Esophagus squamous epithelium (tissue), 5 donors: ENCODE results near the gene FHIT. TPM values are rescaled to one million over a fixed set of nuclear protein-coding genes. Genes with fewer than 3 reads are reported as not detected.

ENCODE experiments used
- DNase-seq: peaks from one replicate; lab custom pipeline; 2025; lab: John Stamatoyannopoulos, UW
- H3K27ac ChIP-seq, 4 donors: fragments of 200-600 bp; sonication (generic); one replicate each; pipeline ENCODE4 v1.5.1; 2016 to 2019; ENCODE audit warnings: mild to moderate bottlenecking in 1 of 4
- H3K27me3 ChIP-seq, 4 donors: fragments of 200-600 bp; sonication (generic); 1 replicate in 3 of 4; 2 replicates in 1 of 4; pipeline versions ENCODE4 v1.5.1 to v1.6.0; 2017 to 2021; ENCODE audit warnings: antibody characterized with exemption in 1 of 4
- H3K36me3 ChIP-seq, 3 donors: fragments of 200-600 bp; sonication (generic); one replicate each; pipeline ENCODE4 v1.5.1; 2016 to 2019
- H3K4me1 ChIP-seq, 3 donors: fragments of 200-600 bp; sonication (generic); one replicate each; pipeline ENCODE4 v1.5.1; 2017 to 2019
- H3K4me3 ChIP-seq, 4 donors: fragments of 200-600 bp; sonication (generic); 1 replicate in 3 of 4; 2 replicates in 1 of 4; pipeline ENCODE4 v1.5.1; 2016 to 2019; ENCODE audit warnings: mild to moderate bottlenecking in 2 of 4, moderate library complexity in 1 of 4
- H3K9me3 ChIP-seq, 3 donors: fragments of 200-600 bp; sonication (generic); one replicate each; pipeline ENCODE4 v1.5.1; 2016 to 2019
- CTCF ChIP-seq, 6 experiments: fragments of 450-650 bp in 4 of 6; fragments of 200-600 bp in 2 of 6; sonication (generic) in 2 of 6; IDR thresholded peaks; one replicate each; pipeline ENCODE4 v1.5.1; 2016 to 2019; ENCODE audit warnings: antibody characterized with exemption in 6 of 6, mild to moderate bottlenecking in 4 of 6, moderate library complexity in 4 of 6
- POLR2A ChIP-seq, 4 donors: fragments of 450-650 bp; IDR thresholded peaks; one replicate each; pipeline ENCODE4 v1.6.1; 2017; ENCODE audit warnings: antibody characterized with exemption in 4 of 4, mild to moderate bottlenecking in 4 of 4, moderate library complexity in 3 of 4
- WGBS, 2 donors: methylation state at CpG; one replicate each; pipeline ENCODE4 v1.1.5; 2018; 5-methylcytosine and 5-hydroxymethylcytosine counted together
- intact Hi-C: fragments of 100-400 bp; cut with DNase I; formaldehyde crosslinking; loops from one replicate; pipeline ENCODE4 v1.15.0; 2022
- total RNA-seq, 4 donors: library from RNA; depleted of rRNA; stranded (reverse); fragments of >200 nt; gene quantifications; one replicate each; pipeline ENCODE4 v1.1.0, GENCODE V29; 2016
- donor health status: DM: yes; HTN: yes; CAD: no.

FHIT gene
- total RNA-seq, 4 donors from 2014 or later = 0.64 to 5.7 (median 3.1) TPM

- H3K27ac ChIP-seq = no peak overlapping the region
- no peaks in the 10 kb centered on the region for H3K9me3 ChIP-seq
- no peak overlapping the region for H3K4me3 ChIP-seq
- 92 to 95% methylated on average over 3 of the region's 3 CpGs for WGBS, 2 donors
- no peaks in the 10 kb centered on the region for H3K4me1 ChIP-seq
- no peaks in the 10 kb centered on the region for H3K27me3 ChIP-seq
- no peaks in the 10 kb centered on the region for H3K36me3 ChIP-seq
- TF ChIP-seq CTCF (IDR thresholded peaks at IDR 0.05) (no peak), POLR2A (IDR thresholded peaks at IDR 0.05) (no peak)
- no peak for DNase-seq
- intact Hi-C loops = no loop called here
These were observed 1066.1 kb downstream of the FHIT start for GRCh38 chr3:60185161-60185560.

DNA sequence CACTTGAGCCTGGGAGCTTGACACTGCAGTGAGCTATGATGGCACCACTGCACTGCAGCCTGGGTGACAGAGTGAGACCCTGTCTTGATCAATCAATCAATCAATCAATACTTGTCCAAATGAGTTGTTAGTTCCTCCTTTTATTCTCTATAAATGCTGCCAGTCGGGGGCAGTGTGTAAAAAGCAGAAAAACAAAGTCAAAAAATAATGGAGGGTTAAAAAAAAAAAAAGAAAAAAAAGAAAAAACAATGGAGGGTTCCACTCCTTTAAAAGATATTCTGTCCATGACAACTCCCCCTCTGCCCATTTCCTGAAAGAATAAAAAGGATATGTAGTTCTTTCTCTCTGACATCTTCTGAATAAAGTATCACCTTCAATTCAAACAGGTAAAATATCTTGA is 1068.6 kb downstream of the FHIT start:
- H3K9me3 ChIP-seq = no peaks in the 10 kb centered on the region
- WGBS, 2 donors = 50 to 64% methylated on average over 1 of the region's 1 CpG
- TF ChIP-seq POLR2A (IDR thresholded peaks at IDR 0.05) (no peak), CTCF (IDR thresholded peaks at IDR 0.05) (no peak)
- H3K4me3 ChIP-seq = no peak overlapping the region
- DNase-seq = no peak
- intact Hi-C loops = no loop called here
- no peaks in the 10 kb centered on the region for H3K27me3 ChIP-seq
- H3K4me1 ChIP-seq = no peaks in the 10 kb centered on the region
- no peaks in the 10 kb centered on the region for H3K36me3 ChIP-seq
- no peak overlapping the region for H3K27ac ChIP-seq

DNA sequence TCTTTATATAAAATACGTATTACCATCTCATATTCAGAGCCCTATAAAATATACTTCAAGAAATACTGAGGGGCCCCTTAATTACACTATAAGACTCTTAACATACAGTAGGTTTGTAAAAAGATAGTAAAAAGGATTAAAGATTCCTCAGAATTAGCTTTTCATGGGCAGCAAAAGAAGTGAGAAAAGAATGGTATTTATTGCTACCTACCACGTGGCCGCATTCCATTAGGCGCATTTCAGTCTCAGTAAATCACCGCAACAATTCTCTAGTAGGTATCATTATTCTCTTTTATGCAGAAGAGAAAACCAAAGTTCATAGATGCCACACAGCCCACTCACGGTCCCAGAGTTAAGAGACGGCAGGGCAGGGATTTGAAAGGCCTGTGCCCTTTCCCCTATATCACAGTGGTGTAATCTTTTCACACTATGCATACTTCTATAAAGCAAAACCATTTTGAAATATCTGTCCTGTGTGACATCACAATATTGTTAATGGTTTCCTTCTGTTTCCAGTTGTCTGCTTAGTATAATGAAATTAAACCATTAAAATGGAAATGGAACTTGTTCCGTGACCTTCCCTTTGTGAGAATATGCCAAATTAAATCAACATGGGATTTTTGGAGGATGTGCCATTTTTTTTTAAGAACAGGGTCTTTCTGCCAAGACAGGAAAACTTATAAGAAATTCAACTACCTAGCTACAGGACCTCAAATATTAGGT is 1072.2 kb downstream of the FHIT start:
- Histone ChIP-seq H3K27ac (no peak overlapping the region), H3K4me3 (no peak overlapping the region), H3K9me3 (no peaks in the 10 kb centered on the region), H3K4me1 (no peaks in the 10 kb centered on the region), H3K27me3 (no peaks in the 10 kb centered on the region), H3K36me3 (no peaks in the 10 kb centered on the region)
- intact Hi-C loops = no loop called here
- 89 to 91% methylated on average over 8 of the region's 8 CpGs for WGBS, 2 donors
- no peak for DNase-seq
- TF ChIP-seq POLR2A (IDR thresholded peaks at IDR 0.05) (no peak), CTCF (IDR thresholded peaks at IDR 0.05) (no peak)

GRCh38 chr3:60177726-60178125 is 1073.5 kb downstream of the FHIT start:
- 60 to 70% methylated on average over 2 of the region's 2 CpGs for WGBS, 2 donors
- H3K4me3 ChIP-seq = no peak overlapping the region
- DNase-seq = no peak
- intact Hi-C loops = no loop called here
- H3K27ac ChIP-seq = no peak overlapping the region
- no peaks in the 10 kb centered on the region for H3K9me3 ChIP-seq
- no peaks in the 10 kb centered on the region for H3K4me1 ChIP-seq
- no peak for TF ChIP-seq POLR2A (IDR thresholded peaks at IDR 0.05)
- TF ChIP-seq CTCF (IDR thresholded peaks at IDR 0.05) = no peak
- H3K36me3 ChIP-seq = no peaks in the 10 kb centered on the region
- no peaks in the 10 kb centered on the region for H3K27me3 ChIP-seq

- TF ChIP-seq POLR2A (IDR thresholded peaks at IDR 0.05) (no peak), CTCF (IDR thresholded peaks at IDR 0.05) (no peak)
- 73 to 77% methylated on average over 6 of the region's 6 CpGs for WGBS, 2 donors
- no peaks in the 10 kb centered on the region for H3K27me3 ChIP-seq
- no peaks in the 10 kb centered on the region for H3K9me3 ChIP-seq
- H3K36me3 ChIP-seq = no peaks in the 10 kb centered on the region
- no peak overlapping the region for H3K4me3 ChIP-seq
- no peak overlapping the region for H3K27ac ChIP-seq
- intact Hi-C loops = no loop called here
- no peak for DNase-seq
- no peaks in the 10 kb centered on the region for H3K4me1 ChIP-seq
These were observed 1074.6 kb downstream of the FHIT start for GRCh38 chr3:60176614-60177013.
